B cell (primary cell): Measurements from ENCODE around the gene SMARCD3. TPM values are rescaled to one million over a fixed set of nuclear protein-coding genes. Genes with fewer than 3 reads are reported as not detected.

Experiments
- ATAC-seq: fragments of 200-7000 bp; cut with Tn5 transposase; one replicate; pipeline ENCODE4 v1.10.0; 2021; ENCODE audit warnings: low read depth, mild to moderate bottlenecking, moderate number of reproducible peaks, moderate library complexity
- CTCF ChIA-PET: fragments of 350-600 bp; sonication (Branson Sonifier 250); formaldehyde crosslinking; loops from one replicate; lab custom pipeline; 2021; ENCODE audit warnings: antibody characterized with exemption, inconsistent platforms; lab: Charles Lee
- POLR2A ChIA-PET: fragments of 350-600 bp; sonication (Branson Sonifier 250); formaldehyde crosslinking; loops from one replicate; lab custom pipeline; 2021; ENCODE audit warnings: antibody characterized with exemption; lab: Charles Lee
- DNase-seq: peaks from one replicate; pipeline ENCODE4 v3.0.0; 2013
- H2AFZ ChIP-seq: 2 replicates; pipeline ENCODE4 v1.6.1; 2012; ENCODE audit warnings: mild to moderate bottlenecking, low read depth, low read length; ENCODE audit not compliant: insufficient read depth, poor library complexity, severe bottlenecking
- H3K27ac ChIP-seq, 2 donors: 1 replicate in 1 of 2; 2 replicates in 1 of 2; pipeline ENCODE4 v1.5.1; 2012 to 2013; ENCODE audit warnings: low read length in 2 of 2, mild to moderate bottlenecking in 2 of 2, moderate library complexity in 1 of 2
- H3K27me3 ChIP-seq, 4 experiments: fragments of 200-600 bp in 1 of 4; sonication (generic) in 1 of 4; replicated peaks in 1 of 4; 1 replicate in 2 of 4; 2 replicates in 2 of 4; pipeline versions ENCODE4 v1.6.1 to v1.7.0; 2013 to 2016; ENCODE audit warnings: low read length in 3 of 4, mild to moderate bottlenecking in 2 of 4, mixed read lengths in 1 of 4, moderate library complexity in 1 of 4; ENCODE audit not compliant: insufficient read depth in 4 of 4, control insufficient read depth in 3 of 4; ENCODE audit errors: control extremely low read depth in 1 of 4
- H3K36me3 ChIP-seq, 2 experiments: replicated peaks in 1 of 2; 1 replicate in 1 of 2; 2 replicates in 1 of 2; pipeline versions ENCODE4 v1.6.1 to v1.7.1; 2013; ENCODE audit warnings: low read length in 1 of 2; ENCODE audit not compliant: insufficient read depth in 2 of 2, control insufficient read depth in 1 of 2; ENCODE audit errors: control extremely low read depth in 1 of 2, extremely low read depth in 1 of 2
- H3K4me1 ChIP-seq, 2 donors: fragments of 200-600 bp in 1 of 2; sonication (generic) in 1 of 2; 1 replicate in 1 of 2; 2 replicates in 1 of 2; pipeline versions ENCODE4 v1.5.1 to v1.6.1; 2013 to 2017; ENCODE audit warnings: low read length in 2 of 2; ENCODE audit not compliant: control insufficient read depth in 2 of 2, insufficient read depth in 2 of 2
- H3K4me2 ChIP-seq: replicated peaks from 2 replicates; pipeline ENCODE3; 2012; ENCODE audit warnings: mild to moderate bottlenecking, low read depth, low read length; ENCODE audit not compliant: poor library complexity, severe bottlenecking
- H3K4me3 ChIP-seq, 5 experiments: fragments of 200-600 bp in 1 of 5; sonication (generic) in 1 of 5; 1 replicate in 3 of 5; 2 replicates in 2 of 5; pipeline versions ENCODE4 v1.5.1 to v1.7.0; 2011 to 2016; ENCODE audit warnings: low read length in 4 of 5, mild to moderate bottlenecking in 4 of 5, low read depth in 2 of 5, control low read depth in 1 of 5, moderate library complexity in 1 of 5; ENCODE audit not compliant: insufficient read depth in 1 of 5; ENCODE audit errors: control extremely low read depth in 1 of 5, extremely low read depth in 1 of 5
- H3K79me2 ChIP-seq: fragments of 200-600 bp; sonication (generic); one replicate; pipeline ENCODE4 v1.6.0; 2016; ENCODE audit warnings: low read length; ENCODE audit not compliant: control insufficient read depth, insufficient read depth
- H3K9ac ChIP-seq: fragments of 200-600 bp; sonication (generic); 2 replicates; pipeline ENCODE4 v1.6.1; 2017; ENCODE audit warnings: mild to moderate bottlenecking, low read length, moderate library complexity
- H3K9me3 ChIP-seq, 3 donors: one replicate each; pipeline versions ENCODE4 v1.6.1 to v1.7.1; 2013; ENCODE audit warnings: low read length in 2 of 3; ENCODE audit not compliant: control insufficient read depth in 2 of 3, insufficient read depth in 1 of 3; ENCODE audit errors: control extremely low read depth in 1 of 3
- H4K20me1 ChIP-seq: 2 replicates; pipeline ENCODE4 v1.6.0; 2012; ENCODE audit warnings: mild to moderate bottlenecking, low read length; ENCODE audit not compliant: insufficient read depth, control insufficient read depth, poor library complexity, severe bottlenecking
- H3K27ac Mint-ChIP-seq: one replicate; pipeline ENCODE4 v1.8.0; 2021; ENCODE audit warnings: mixed read lengths
- H3K27me3 Mint-ChIP-seq: one replicate; pipeline ENCODE4 v1.8.0; 2021; ENCODE audit warnings: mixed read lengths
- H3K4me1 Mint-ChIP-seq: one replicate; pipeline ENCODE4 v1.8.0; 2021; ENCODE audit warnings: mixed read lengths
- H3K4me3 Mint-ChIP-seq: one replicate; pipeline ENCODE4 v1.8.0; 2021; ENCODE audit warnings: mixed read lengths
- H3K9me3 Mint-ChIP-seq: one replicate; pipeline ENCODE4 v1.8.0; 2022; ENCODE audit warnings: mixed read lengths; ENCODE audit not compliant: insufficient read depth
- CTCF ChIP-seq: fragments of 200-600 bp; IDR thresholded peaks from one replicate; pipeline ENCODE4 v1.8.0; 2022; ENCODE audit warnings: antibody characterized with exemption, mild to moderate bottlenecking
- EZH2 ChIP-seq: IDR thresholded peaks from 2 replicates; pipeline ENCODE4 v1.6.1; 2012; ENCODE audit warnings: borderline replicate concordance, low read depth, mild to moderate bottlenecking, moderate library complexity, low read length; ENCODE audit not compliant: insufficient read depth, poor library complexity, severe bottlenecking
- WGBS: methylation state at CpG from one replicate; pipeline ENCODE4 v1.1.5; 2013; ENCODE audit warnings: missing lambda C conversion rate; ENCODE audit not compliant: insufficient coverage; 5-methylcytosine and 5-hydroxymethylcytosine counted together
- intact Hi-C: fragments of 100-400 bp; cut with micrococcal nuclease; formaldehyde crosslinking; loops from one replicate; pipeline ENCODE4 v1.10.0; 2022
- polyA plus RNA-seq: library from polyadenylated mRNA; depleted of rRNA; stranded (reverse); fragments of >200 nt; gene quantifications from 2 replicates; pipeline ENCODE4 v1.2.3, GENCODE V29; 2012
- total RNA-seq, 2 donors: library from RNA; stranded (reverse); fragments of 120-200 nt in 1 of 2; gene quantifications; 1 replicate in 1 of 2; 2 replicates in 1 of 2; pipeline versions ENCODE4 v1.2.3 to v1.2.4, GENCODE V29; 2013 to 2022

SMARCD3 gene
- total and polyA plus RNA-seq, 2 donors (not counting 1 experiment from before 2014, with no cell fraction given), result 1.0 TPM; not detected in 1

DNA sequence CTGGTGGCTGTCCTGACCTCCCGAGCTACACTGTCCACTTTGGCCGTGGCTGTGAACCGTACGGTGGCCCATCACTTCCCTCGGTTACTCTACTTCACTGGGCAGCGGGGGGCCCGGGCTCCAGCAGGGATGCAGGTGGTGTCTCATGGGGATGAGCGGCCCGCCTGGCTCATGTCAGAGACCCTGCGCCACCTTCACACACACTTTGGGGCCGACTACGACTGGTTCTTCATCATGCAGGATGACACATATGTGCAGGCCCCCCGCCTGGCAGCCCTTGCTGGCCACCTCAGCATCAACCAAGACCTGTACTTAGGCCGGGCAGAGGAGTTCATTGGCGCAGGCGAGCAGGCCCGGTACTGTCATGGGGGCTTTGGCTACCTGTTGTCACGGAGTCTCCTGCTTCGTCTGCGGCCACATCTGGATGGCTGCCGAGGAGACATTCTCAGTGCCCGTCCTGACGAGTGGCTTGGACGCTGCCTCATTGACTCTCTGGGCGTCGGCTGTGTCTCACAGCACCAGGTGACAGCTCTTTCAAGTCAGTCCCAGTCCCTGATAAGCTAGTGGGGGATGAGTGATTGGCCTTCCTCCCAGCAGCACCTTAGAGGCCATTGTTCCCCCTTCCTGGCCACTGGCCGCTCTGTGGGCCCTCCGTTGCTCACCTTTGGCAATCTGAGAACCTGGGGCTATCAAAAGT is 13.3 kb downstream of the SMARCD3 start:
- no peak overlapping the region for H3K9ac ChIP-seq
- peaks cover 39% of the 10 kb centered on the region for H4K20me1 ChIP-seq
- Mint-ChIP-seq H3K9me3 (no peaks in the 10 kb centered on the region), H3K4me3 (no peak overlapping the region), H3K27ac (no peak overlapping the region), H3K4me1 (peaks cover 35% of the 10 kb centered on the region), H3K27me3 (no peaks in the 10 kb centered on the region)
- H2AFZ ChIP-seq, result no peak overlapping the region
- DNase-seq, result no peak
- no peaks in the 10 kb centered on the region for H3K27me3 ChIP-seq
- no peak overlapping the region for H3K27ac ChIP-seq
- no peak overlapping the region for H3K4me3 ChIP-seq
- ChIA-PET CTCF (interaction anchor here (2.5 kb wide), 1 partner anchor 9 kb away, joined by 12 read pairs; no protein-coding TSS in a partner anchor), POLR2A (interaction anchor here (0.9 kb wide), 1 partner anchor 9 kb away, joined by 3 read pairs; the partner anchor contains the start of gene ABCF2)
- no peak for ATAC-seq
- WGBS, result over 99% methylated on average over 28 of the region's 28 CpGs
- no peak overlapping the region for H3K4me2 ChIP-seq
- H3K36me3 ChIP-seq, result peaks cover 0 to 27% of the 10 kb centered on the region in 2 experiments
- H3K9me3 ChIP-seq, result no peaks in the 10 kb centered on the region
- TF ChIP-seq CTCF (no peak), EZH2 (no peak)
- peaks cover 33% of the 10 kb centered on the region for H3K79me2 ChIP-seq
- H3K4me1 ChIP-seq, result peaks cover 16 to 24% of the 10 kb centered on the region in 2 donors
- intact Hi-C loops, result no loop called here

GRCh38 chr7:151233804-151234203 is 14.7 kb downstream of the SMARCD3 start:
- ChIA-PET CTCF (interaction anchor here (1.5 to 2.5 kb wide), 2 partner anchors 10 to 12 kb away, joined by 3 to 12 read pairs; no protein-coding TSS in a partner anchor), POLR2A (no interaction called here)
- peak overlapping the region in 2 of 5 experiments; percentile 93 to 96 for H3K4me3 ChIP-seq
- no peaks in the 10 kb centered on the region for H3K9me3 ChIP-seq
- H3K27ac ChIP-seq, result peak overlapping the region in 1 of 2 donors; percentile 68
- no peak overlapping the region for H2AFZ ChIP-seq
- H3K36me3 ChIP-seq, result peaks cover 0 to 24% of the 10 kb centered on the region in 2 experiments
- peak overlapping the region; percentile 99 for H3K4me2 ChIP-seq
- Mint-ChIP-seq H3K4me3 (peak overlapping the region; percentile 99), H3K27me3 (no peaks in the 10 kb centered on the region), H3K27ac (peak overlapping the region; percentile 56), H3K4me1 (peaks cover 35% of the 10 kb centered on the region), H3K9me3 (no peaks in the 10 kb centered on the region)
- no peak for DNase-seq
- no peak for ATAC-seq
- intact Hi-C loops, result loop anchor here (2.0 kb wide), 1 partner anchor 61 kb away; no protein-coding TSS in a partner anchor
- TF ChIP-seq CTCF, result no peak
- TF ChIP-seq EZH2, result no peak
- WGBS, result 94% methylated on average over 5 of the region's 9 CpGs
- H3K79me2 ChIP-seq, result peaks cover 33% of the 10 kb centered on the region
- no peaks in the 10 kb centered on the region for H3K27me3 ChIP-seq
- no peak overlapping the region for H3K9ac ChIP-seq
- peaks cover 16 to 24% of the 10 kb centered on the region in 2 donors for H3K4me1 ChIP-seq
- H4K20me1 ChIP-seq, result peaks cover 31% of the 10 kb centered on the region
